ENCODE data around the gene NPLOC4. TPM values are rescaled to one million over a fixed set of nuclear protein-coding genes. Genes with fewer than 3 reads are reported as not detected.

Gene NPLOC4
- total and polyA plus RNA-seq, 2 experiments from 2014 or later, result 51.4 to 64.6 TPM

DNA sequence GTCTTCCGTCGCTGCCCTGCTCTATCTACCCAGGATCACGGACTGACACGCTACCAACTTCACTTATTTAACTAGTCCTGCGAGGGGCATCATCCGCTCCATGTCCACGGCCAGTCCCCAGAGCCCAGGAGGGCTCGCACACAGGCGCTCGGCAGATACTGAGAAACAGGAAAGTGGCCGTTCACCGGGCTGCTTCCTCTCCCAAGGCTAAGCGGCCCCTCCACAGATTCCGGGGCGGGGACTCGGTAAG, 29.1 kb upstream of the NPLOC4 start:
- Histone ChIP-seq H4K20me1 (ENCODE audit: insufficient read depth) (no peaks in the 10 kb centered on the region), H3K36me3 (ENCODE audit: low read depth) (no peaks in the 10 kb centered on the region; the same call in 1 of the 2 replicates), H3K9me3 (ENCODE audit: low read depth) (no peaks in the 10 kb centered on the region), H3K4me2 (ENCODE audit: unreplicated experiment) (peak overlapping the region; percentile 84), H3F3A (ENCODE audit: insufficient read depth) (no peaks in the 10 kb centered on the region), H3K4me3 (peak overlapping the region; percentile 88), H3K9me2 (ENCODE audit: insufficient read depth) (no peaks in the 10 kb centered on the region), H3K9ac (peak overlapping the region; percentile 86), H3K27ac (peak overlapping the region; percentile 45), H3K4me1 (ENCODE audit: insufficient read depth) (peaks cover 14% of the 10 kb centered on the region), H3K79me2 (ENCODE audit: insufficient read depth) (peaks cover 53% of the 10 kb centered on the region), H2AFZ (peak overlapping the region; percentile 76), H3K27me3 (replicated peaks; ENCODE audit: insufficient read depth) (no peaks in the 10 kb centered on the region)
- WGBS, 2 experiments (ENCODE audit: low coverage in 1 of 2, low lambda C conversion rate in 2 of 2, missing lambda C conversion rate in 2 of 2), result 0 to 1% methylated on average over 14 to 16 of the region's 16 CpGs
- DNase-seq, result peak; percentile 53
- in situ Hi-C loops (cut with MboI), result no loop called here
- TF ChIP-seq EZH2 (IDR thresholded peaks at IDR 0.05; ENCODE audit: insufficient read depth, poor library complexity, severe bottlenecking), result no peak
- TF ChIP-seq EZH2phosphoT487 (IDR thresholded peaks at IDR 0.05; ENCODE audit: insufficient read depth, low read depth), result no peak

DNA sequence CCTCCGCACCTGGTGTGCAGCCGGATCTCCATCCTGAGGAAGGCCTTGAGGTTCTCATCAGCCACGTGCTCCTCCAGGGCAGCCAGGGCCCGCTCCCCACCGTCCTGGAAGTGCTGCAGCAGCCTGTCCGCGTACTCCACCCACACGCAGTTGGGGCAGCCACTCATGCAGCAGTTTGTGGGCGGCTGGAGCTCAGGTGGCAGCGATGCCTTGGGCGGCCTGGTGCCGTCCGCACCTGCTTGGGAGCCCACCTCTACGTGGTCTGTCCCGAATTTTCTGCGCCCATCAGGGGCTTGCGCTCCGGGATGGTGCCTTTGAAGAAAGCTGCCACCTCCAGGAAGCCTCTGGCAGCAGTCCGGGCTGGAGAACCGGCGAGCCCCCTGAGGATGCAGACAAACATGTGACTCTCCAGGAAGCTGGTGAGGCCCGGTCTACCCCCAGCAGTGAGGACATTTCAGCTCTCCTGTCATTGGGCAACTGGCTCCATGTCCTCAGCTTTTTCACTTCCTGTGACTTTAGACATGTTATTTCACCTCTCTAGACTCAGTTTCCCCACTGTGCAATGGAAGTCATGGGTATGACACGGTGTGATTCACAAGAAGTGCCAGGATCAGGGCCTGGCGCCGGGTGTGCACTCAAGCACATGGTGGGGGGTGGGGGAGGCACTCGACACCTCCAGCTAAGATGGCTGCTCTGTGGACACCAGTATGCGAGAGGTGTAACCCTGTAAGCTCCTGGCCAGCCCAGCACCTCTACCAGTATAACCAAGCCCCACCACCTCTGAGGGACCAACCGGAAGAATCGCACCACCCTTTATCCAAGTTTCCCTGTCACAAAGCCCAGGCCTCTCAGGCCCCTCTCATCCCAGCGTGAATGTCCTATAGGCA, 28.5 kb upstream of the NPLOC4 start:
- peak overlapping the region; percentile 88 for H3K4me3 ChIP-seq
- peak overlapping the region; percentile 84 for H3K4me2 ChIP-seq (ENCODE audit: unreplicated experiment)
- no peaks in the 10 kb centered on the region for H3F3A ChIP-seq (ENCODE audit: insufficient read depth)
- TF ChIP-seq EZH2 (IDR thresholded peaks at IDR 0.05; ENCODE audit: insufficient read depth, poor library complexity, severe bottlenecking) (no peak), EZH2phosphoT487 (IDR thresholded peaks at IDR 0.05; ENCODE audit: insufficient read depth, low read depth) (no peak)
- in situ Hi-C loops (cut with MboI), result no loop called here
- WGBS, 2 experiments (ENCODE audit: low coverage in 1 of 2, low lambda C conversion rate in 2 of 2, missing lambda C conversion rate in 2 of 2), result 56 to 59% methylated on average over 30 of the region's 30 CpGs
- peak overlapping the region; percentile 86 for H3K9ac ChIP-seq
- H3K27ac ChIP-seq, result peak overlapping the region; percentile 45
- H3K79me2 ChIP-seq (ENCODE audit: insufficient read depth), result peaks cover 48% of the 10 kb centered on the region
- peak; percentile 63 for DNase-seq
- no peaks in the 10 kb centered on the region; the same call in 1 of the 2 replicates for H3K36me3 ChIP-seq (ENCODE audit: low read depth)
- H4K20me1 ChIP-seq (ENCODE audit: insufficient read depth), result no peaks in the 10 kb centered on the region
- H3K27me3 ChIP-seq (replicated peaks; ENCODE audit: insufficient read depth), result no peaks in the 10 kb centered on the region
- no peaks in the 10 kb centered on the region for H3K9me3 ChIP-seq (ENCODE audit: low read depth)
- H2AFZ ChIP-seq, result peak overlapping the region; percentile 76
- H3K4me1 ChIP-seq (ENCODE audit: insufficient read depth), result peaks cover 14% of the 10 kb centered on the region
- H3K9me2 ChIP-seq (ENCODE audit: insufficient read depth), result no peaks in the 10 kb centered on the region

DNA sequence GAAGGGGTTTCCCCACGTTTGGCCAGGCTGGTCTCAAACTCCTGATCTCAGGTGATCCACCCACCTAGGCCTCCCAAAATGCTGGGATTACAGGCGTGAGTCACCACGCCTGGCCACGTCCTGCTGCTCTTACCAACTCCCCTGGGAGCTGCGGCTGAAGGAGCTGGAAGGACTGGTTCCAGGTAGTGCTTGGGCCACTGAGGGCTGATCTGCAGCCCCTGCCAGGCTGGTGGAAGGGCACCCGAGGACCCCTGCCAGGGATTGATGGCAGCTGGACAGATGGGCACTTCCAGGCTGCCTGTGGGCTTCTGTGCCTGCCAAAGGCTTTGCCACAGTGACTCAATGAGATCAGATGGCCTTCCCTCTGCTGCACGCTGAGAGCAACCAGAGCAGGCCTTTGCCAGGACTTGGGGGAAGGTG, 27.1 kb upstream of the NPLOC4 start:
- H4K20me1 ChIP-seq (ENCODE audit: insufficient read depth), result no peaks in the 10 kb centered on the region
- no peak overlapping the region for H3K4me2 ChIP-seq (ENCODE audit: unreplicated experiment)
- H2AFZ ChIP-seq, result no peak overlapping the region
- no peak overlapping the region for H3K4me3 ChIP-seq
- H3K4me1 ChIP-seq (ENCODE audit: insufficient read depth), result peaks cover 14% of the 10 kb centered on the region
- no peaks in the 10 kb centered on the region for H3K27me3 ChIP-seq (replicated peaks; ENCODE audit: insufficient read depth)
- no peaks in the 10 kb centered on the region for H3K36me3 ChIP-seq (ENCODE audit: low read depth)
- WGBS, 2 experiments (ENCODE audit: low coverage in 1 of 2, low lambda C conversion rate in 2 of 2, missing lambda C conversion rate in 2 of 2), result 83 to 85% methylated on average over 7 of the region's 7 CpGs
- H3K9me2 ChIP-seq (ENCODE audit: insufficient read depth), result no peaks in the 10 kb centered on the region
- in situ Hi-C loops (cut with MboI), result no loop called here
- peaks cover 37% of the 10 kb centered on the region for H3K79me2 ChIP-seq (ENCODE audit: insufficient read depth)
- H3K9ac ChIP-seq, result no peak overlapping the region
- H3F3A ChIP-seq (ENCODE audit: insufficient read depth), result no peaks in the 10 kb centered on the region
- H3K9me3 ChIP-seq (ENCODE audit: low read depth), result no peaks in the 10 kb centered on the region
- DNase-seq, result no peak
- no peak overlapping the region for H3K27ac ChIP-seq
- TF ChIP-seq EZH2phosphoT487 (IDR thresholded peaks at IDR 0.05; ENCODE audit: insufficient read depth, low read depth), result no peak

DNA sequence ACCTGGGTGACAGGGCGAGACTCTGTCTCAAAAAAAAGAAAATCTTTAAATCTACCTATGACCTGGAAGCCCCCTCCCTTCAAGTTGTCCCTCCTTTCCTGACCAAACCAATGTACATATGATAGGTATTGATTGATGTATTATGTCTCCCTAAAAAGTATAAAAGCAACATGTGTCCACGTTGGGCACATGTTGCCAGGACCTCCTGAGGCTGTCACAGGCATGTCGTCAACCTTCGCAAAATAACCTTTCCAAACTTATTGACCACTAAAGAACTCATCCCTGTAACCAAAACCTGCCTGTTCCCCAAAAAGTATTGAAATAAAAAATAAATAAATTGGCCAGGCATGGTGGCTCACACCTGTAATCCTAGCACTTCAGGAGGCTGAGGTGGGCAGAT, 25.1 kb upstream of the NPLOC4 start:
- in situ Hi-C loops (cut with MboI), result no loop called here
- Histone ChIP-seq H3K4me1 (ENCODE audit: insufficient read depth) (peaks cover 6% of the 10 kb centered on the region), H4K20me1 (ENCODE audit: insufficient read depth) (no peaks in the 10 kb centered on the region), H3K9me3 (ENCODE audit: low read depth) (no peaks in the 10 kb centered on the region), H2AFZ (no peak overlapping the region), H3K79me2 (ENCODE audit: insufficient read depth) (peaks cover 18% of the 10 kb centered on the region), H3F3A (ENCODE audit: insufficient read depth) (no peaks in the 10 kb centered on the region), H3K36me3 (ENCODE audit: low read depth) (no peaks in the 10 kb centered on the region), H3K4me2 (ENCODE audit: unreplicated experiment) (no peak overlapping the region), H3K9me2 (ENCODE audit: insufficient read depth) (no peaks in the 10 kb centered on the region), H3K27me3 (replicated peaks; ENCODE audit: insufficient read depth) (no peaks in the 10 kb centered on the region), H3K9ac (no peak overlapping the region), H3K4me3 (no peak overlapping the region), H3K27ac (no peak overlapping the region)
- no peak for DNase-seq
- 84 to 86% methylated on average over 4 of the region's 4 CpGs for WGBS, 2 experiments (ENCODE audit: low coverage in 1 of 2, low lambda C conversion rate in 2 of 2, missing lambda C conversion rate in 2 of 2)
- no peak for TF ChIP-seq EZH2phosphoT487 (IDR thresholded peaks at IDR 0.05; ENCODE audit: insufficient read depth, low read depth)
- no peak for TF ChIP-seq EZH2 (IDR thresholded peaks at IDR 0.05; ENCODE audit: insufficient read depth, poor library complexity, severe bottlenecking)

All from GM23248 (cell line).